ENCODE data around the gene PTPRM. TPM values are rescaled to one million over a fixed set of nuclear protein-coding genes. Genes with fewer than 3 reads are reported as not detected.

PTPRM gene
- polyA plus RNA-seq, 1 of the 3 experiments (the other 2 are of a cell fraction): 16.0 TPM

DNA sequence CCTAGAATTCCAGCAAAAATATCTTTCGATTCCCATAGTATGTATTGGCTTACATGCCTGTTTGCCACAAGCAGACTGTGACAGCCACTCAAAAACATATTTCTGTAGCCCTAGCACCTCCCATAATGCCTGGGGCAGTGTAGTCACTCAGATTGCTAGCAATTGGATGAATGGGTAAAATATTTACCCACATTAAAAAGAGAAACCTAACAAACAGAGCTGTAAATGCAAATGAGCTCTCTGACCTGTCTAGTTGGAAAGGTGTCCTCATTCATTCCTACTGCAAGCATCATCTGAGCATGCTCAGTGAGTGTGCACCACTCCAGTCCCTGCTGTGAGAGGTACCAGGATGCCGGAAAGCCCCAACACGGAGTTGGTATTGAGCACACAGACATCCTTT, 808.1 kb downstream of the PTPRM start:
- Histone ChIP-seq H3K9ac (no peak overlapping the region), H3K36me3 (replicated peaks in 1 of 2; ENCODE audit: control insufficient read depth in 1 of 2, insufficient read depth in 2 of 2, low read length in 1 of 2) (no peaks in the 10 kb centered on the region), H3K9me3 (no peaks in the 10 kb centered on the region), H2AFZ (ENCODE audit: low read depth) (no peak overlapping the region), H3K79me2 (ENCODE audit: insufficient read depth) (no peaks in the 10 kb centered on the region), H3K9me2 (no peaks in the 10 kb centered on the region), H3K4me1 (ENCODE audit: control insufficient read depth in 1 of 2, insufficient read depth in 2 of 2, low read depth in 1 of 2, low read length in 1 of 2) (no peaks in the 10 kb centered on the region; a peak in 1 of 4 replicates), H3K27ac (ENCODE audit: low read depth in 2 of 2, low read length in 1 of 2) (no peak overlapping the region), H3K4me3 (ENCODE audit: low read depth in 2 of 2, low read length in 1 of 2) (no peak overlapping the region), H3K4me2 (no peak overlapping the region), H4K20me1 (ENCODE audit: insufficient read depth) (no peaks in the 10 kb centered on the region), H3K27me3 (ENCODE audit: insufficient read depth) (no peaks in the 10 kb centered on the region), H3F3A (replicated peaks; ENCODE audit: insufficient read depth) (no peaks in the 10 kb centered on the region)
- CTCF ChIA-PET: interaction anchor here (1.3 to 3.5 kb wide), 2 partner anchors 14 to 130 kb away, joined by 3 to 14 read pairs; no protein-coding TSS in a partner anchor
- no peak for DNase-seq
- WGBS (ENCODE audit: low lambda C conversion rate): 58% methylated on average over 3 of the region's 3 CpGs
- TF ChIP-seq GATA2 (CRISPR knock-in tag; IDR thresholded peaks at IDR 0.05) (no peak), FOXJ3 (CRISPR knock-in tag; IDR thresholded peaks at IDR 0.05) (no peak), RXRA (IDR thresholded peaks at IDR 0.05; ENCODE audit: borderline replicate concordance, low read depth) (no peak), YY1 (IDR thresholded peaks at IDR 0.05; ENCODE audit: low read depth) (no peak), TAF1 (IDR thresholded peaks at IDR 0.05; ENCODE audit: borderline replicate concordance, low read depth, low read length) (no peak), MXI1 (IDR thresholded peaks at IDR 0.05; ENCODE audit: low read depth, low read length) (no peak), FOXM1 (IDR thresholded peaks at IDR 0.05; ENCODE audit: low read depth) (no peak), JUND (IDR thresholded peaks at IDR 0.05) (no peak), NFIC (IDR thresholded peaks at IDR 0.05; ENCODE audit: borderline replicate concordance) (no peak), RCOR1 (IDR thresholded peaks at IDR 0.05; ENCODE audit: low read length) (no peak), MEF2A (IDR thresholded peaks at IDR 0.05; ENCODE audit: borderline replicate concordance, low read depth) (no peak)
- TF ChIP-seq, protein P1, sequence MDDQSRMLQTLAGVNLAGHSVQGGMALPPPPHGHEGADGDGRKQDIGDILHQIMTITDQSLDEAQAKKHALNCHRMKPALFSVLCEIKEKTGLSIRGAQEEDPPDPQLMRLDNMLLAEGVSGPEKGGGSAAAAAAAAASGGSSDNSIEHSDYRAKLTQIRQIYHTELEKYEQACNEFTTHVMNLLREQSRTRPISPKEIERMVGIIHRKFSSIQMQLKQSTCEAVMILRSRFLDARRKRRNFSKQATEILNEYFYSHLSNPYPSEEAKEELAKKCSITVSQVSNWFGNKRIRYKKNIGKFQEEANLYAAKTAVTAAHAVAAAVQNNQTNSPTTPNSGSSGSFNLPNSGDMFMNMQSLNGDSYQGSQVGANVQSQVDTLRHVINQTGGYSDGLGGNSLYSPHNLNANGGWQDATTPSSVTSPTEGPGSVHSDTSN (IDR thresholded peaks at IDR 0.05): no peak
- TF ChIP-seq, protein P2, sequence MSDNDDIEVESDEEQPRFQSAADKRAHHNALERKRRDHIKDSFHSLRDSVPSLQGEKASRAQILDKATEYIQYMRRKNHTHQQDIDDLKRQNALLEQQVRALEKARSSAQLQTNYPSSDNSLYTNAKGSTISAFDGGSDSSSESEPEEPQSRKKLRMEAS (IDR thresholded peaks at IDR 0.05; ENCODE audit: low read depth): no peak
- POLR2A ChIA-PET: no interaction called here

DNA sequence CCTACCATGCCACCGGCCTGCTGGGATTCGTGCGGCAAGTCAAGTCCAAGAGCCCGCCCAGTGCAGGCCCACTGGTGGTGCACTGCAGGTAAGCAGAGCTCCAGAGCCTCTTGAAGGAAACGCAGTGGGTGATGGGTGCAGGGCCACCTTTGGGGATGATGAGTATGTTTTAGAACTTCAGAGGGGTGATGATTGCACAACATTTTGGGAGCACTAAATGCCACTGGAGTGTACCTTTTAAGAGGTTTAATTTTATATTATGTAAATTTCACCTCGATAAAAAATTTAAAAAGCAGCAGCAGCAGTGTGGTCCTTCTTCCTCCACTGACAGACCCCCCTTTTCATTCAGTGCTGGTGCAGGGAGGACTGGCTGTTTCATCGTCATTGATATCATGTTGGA, 809.0 kb downstream of the PTPRM start:
- H4K20me1 ChIP-seq (ENCODE audit: insufficient read depth): no peaks in the 10 kb centered on the region
- CTCF ChIA-PET: interaction anchor here (1.3 kb wide), 1 partner anchor 131 kb away, joined by 3 read pairs; no protein-coding TSS in a partner anchor

More for the DNA sequence above, 809.0 kb downstream of the PTPRM start:
- TF ChIP-seq MXI1 (IDR thresholded peaks at IDR 0.05; ENCODE audit: low read depth, low read length) (no peak), SIN3A (IDR thresholded peaks at IDR 0.05; ENCODE audit: borderline replicate concordance, low read depth, low read length) (no peak), JUND (IDR thresholded peaks at IDR 0.05) (no peak), YY1 (IDR thresholded peaks at IDR 0.05; ENCODE audit: low read depth) (no peak), FOXJ3 (CRISPR knock-in tag; IDR thresholded peaks at IDR 0.05) (no peak), FOSL2 (IDR thresholded peaks at IDR 0.05; ENCODE audit: borderline replicate concordance, low read depth) (no peak), EZH2phosphoT487 (IDR thresholded peaks at IDR 0.05; ENCODE audit: borderline replicate concordance, low read depth) (no peak), MEF2A (IDR thresholded peaks at IDR 0.05; ENCODE audit: borderline replicate concordance, low read depth) (no peak), GABPA (IDR thresholded peaks at IDR 0.05; ENCODE audit: low read depth) (no peak), TAF1 (IDR thresholded peaks at IDR 0.05; ENCODE audit: borderline replicate concordance, low read depth, low read length) (no peak), RCOR1 (IDR thresholded peaks at IDR 0.05; ENCODE audit: low read length) (no peak), TEAD4 (IDR thresholded peaks at IDR 0.05; ENCODE audit: borderline replicate concordance, insufficient read depth) (no peak), TCF12 (IDR thresholded peaks at IDR 0.05) (no peak), EP300 (IDR thresholded peaks at IDR 0.05; ENCODE audit: borderline replicate concordance in 1 of 2, low read depth in 1 of 2, low read length in 1 of 2) (no peak)
- TF ChIP-seq, protein P3, sequence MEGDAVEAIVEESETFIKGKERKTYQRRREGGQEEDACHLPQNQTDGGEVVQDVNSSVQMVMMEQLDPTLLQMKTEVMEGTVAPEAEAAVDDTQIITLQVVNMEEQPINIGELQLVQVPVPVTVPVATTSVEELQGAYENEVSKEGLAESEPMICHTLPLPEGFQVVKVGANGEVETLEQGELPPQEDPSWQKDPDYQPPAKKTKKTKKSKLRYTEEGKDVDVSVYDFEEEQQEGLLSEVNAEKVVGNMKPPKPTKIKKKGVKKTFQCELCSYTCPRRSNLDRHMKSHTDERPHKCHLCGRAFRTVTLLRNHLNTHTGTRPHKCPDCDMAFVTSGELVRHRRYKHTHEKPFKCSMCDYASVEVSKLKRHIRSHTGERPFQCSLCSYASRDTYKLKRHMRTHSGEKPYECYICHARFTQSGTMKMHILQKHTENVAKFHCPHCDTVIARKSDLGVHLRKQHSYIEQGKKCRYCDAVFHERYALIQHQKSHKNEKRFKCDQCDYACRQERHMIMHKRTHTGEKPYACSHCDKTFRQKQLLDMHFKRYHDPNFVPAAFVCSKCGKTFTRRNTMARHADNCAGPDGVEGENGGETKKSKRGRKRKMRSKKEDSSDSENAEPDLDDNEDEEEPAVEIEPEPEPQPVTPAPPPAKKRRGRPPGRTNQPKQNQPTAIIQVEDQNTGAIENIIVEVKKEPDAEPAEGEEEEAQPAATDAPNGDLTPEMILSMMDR (IDR thresholded peaks at IDR 0.05): no peak
- TF ChIP-seq, protein P2 (IDR thresholded peaks at IDR 0.05; ENCODE audit: low read depth): no peak
- Histone ChIP-seq H3K4me1 (ENCODE audit: control insufficient read depth in 1 of 2, insufficient read depth in 2 of 2, low read depth in 1 of 2, low read length in 1 of 2) (no peaks in the 10 kb centered on the region; a peak in 1 of 4 replicates), H3K9me3 (no peaks in the 10 kb centered on the region), H2AFZ (ENCODE audit: low read depth) (no peak overlapping the region), H3K27me3 (ENCODE audit: insufficient read depth) (no peaks in the 10 kb centered on the region), H3K9me2 (no peaks in the 10 kb centered on the region), H3K9ac (no peak overlapping the region), H3F3A (replicated peaks; ENCODE audit: insufficient read depth) (no peaks in the 10 kb centered on the region), H3K36me3 (replicated peaks in 1 of 2; ENCODE audit: control insufficient read depth in 1 of 2, insufficient read depth in 2 of 2, low read length in 1 of 2) (no peaks in the 10 kb centered on the region), H3K27ac (ENCODE audit: low read depth in 2 of 2, low read length in 1 of 2) (no peak overlapping the region), H3K79me2 (ENCODE audit: insufficient read depth) (no peaks in the 10 kb centered on the region), H3K4me3 (ENCODE audit: low read depth in 2 of 2, low read length in 1 of 2) (no peak overlapping the region), H3K4me2 (no peak overlapping the region)
- no peak for DNase-seq
- 74% methylated on average over 7 of the region's 7 CpGs for WGBS (ENCODE audit: low lambda C conversion rate)
- POLR2A ChIA-PET: no interaction called here
